H54 (cell line): Measurements from ENCODE around the gene ATE1.
"Not testable (repeated sequence)": the region's sequence is repeated elsewhere in the genome, so short reads cannot be mapped to it uniquely, and the experiment has no call there.

Experiments
- DNase-seq: peaks from one replicate; pipeline ENCODE4 v3.0.0; 2011; ENCODE audit warnings: low spot score, mixed read lengths; ENCODE audit not compliant: insufficient read length
- FAIRE-seq: peaks from 3 replicates; lab custom pipeline; 2011; peaks lifted over from hg19 to GRCh38; lab: Jason Lieb, UNC
- POLR2A ChIP-seq: IDR thresholded peaks from 2 replicates; pipeline ENCODE4 v1.6.1; 2011; ENCODE audit warnings: low read depth, mild to moderate bottlenecking, low read length

Gene ATE1

DNA sequence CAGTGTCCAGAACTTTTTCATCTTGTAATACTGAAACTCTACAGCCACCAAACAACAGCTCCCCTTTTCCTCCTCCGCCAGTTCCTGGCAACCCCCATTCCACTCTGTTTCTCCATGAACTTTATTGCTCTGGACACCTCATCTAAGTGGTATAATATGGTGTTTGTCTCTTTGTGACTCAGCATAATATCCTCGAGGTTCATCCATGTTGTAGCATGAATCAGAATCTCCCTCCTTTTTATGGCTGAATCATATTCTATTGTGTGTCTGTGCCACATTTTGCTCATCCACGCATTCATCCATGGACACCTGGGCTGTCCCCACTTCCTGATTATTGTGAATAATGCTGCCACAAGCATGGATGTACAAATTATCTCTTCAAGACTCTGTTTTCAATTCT is 205.2 kb downstream of the ATE1 start:
- no peak for DNase-seq
- TF ChIP-seq POLR2A, result no peak
- no peak for FAIRE-seq

DNA sequence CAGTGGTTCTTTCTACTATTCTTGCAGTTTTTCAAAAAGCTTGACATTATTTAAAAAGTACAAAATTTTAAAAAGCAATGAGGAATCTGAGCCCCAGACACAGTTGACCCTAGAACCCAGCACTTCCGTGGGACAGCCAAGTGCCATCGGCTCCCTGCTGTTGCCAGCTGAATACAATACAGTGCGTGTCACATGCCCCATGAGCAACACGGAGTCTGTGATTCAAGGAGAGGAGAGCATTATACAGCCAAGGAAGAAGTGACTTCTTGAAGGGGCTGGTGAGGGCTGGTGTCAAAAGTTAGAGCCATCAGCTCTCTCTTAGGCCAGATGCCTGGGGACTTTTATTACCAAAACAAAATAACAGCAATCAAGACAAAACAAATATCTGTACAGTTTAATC is 206.6 kb downstream of the ATE1 start:
- DNase-seq (no peak), FAIRE-seq (no peak)
- TF ChIP-seq POLR2A, result no peak

DNA sequence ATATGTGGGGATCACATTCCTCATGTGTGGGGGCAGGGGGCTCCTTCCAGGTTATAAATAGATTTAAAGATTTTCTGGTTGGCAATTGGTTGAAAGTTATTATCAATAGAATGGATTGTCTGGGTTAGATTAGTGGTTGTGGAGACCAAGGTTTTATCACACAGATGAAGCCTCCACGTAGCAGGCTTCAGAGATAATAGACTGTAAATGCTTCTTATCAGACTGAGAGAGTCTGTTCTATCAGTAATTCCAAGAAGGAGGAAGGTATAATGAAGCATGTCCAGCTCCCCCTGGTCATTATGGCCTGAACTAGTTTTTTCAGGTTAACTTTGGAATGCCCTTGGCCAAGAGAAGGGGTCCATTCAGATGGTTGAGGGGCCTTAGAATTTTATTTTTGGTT is 211.9 kb downstream of the ATE1 start:
- no peak for TF ChIP-seq POLR2A
- FAIRE-seq (no peak), DNase-seq (no peak)

DNA sequence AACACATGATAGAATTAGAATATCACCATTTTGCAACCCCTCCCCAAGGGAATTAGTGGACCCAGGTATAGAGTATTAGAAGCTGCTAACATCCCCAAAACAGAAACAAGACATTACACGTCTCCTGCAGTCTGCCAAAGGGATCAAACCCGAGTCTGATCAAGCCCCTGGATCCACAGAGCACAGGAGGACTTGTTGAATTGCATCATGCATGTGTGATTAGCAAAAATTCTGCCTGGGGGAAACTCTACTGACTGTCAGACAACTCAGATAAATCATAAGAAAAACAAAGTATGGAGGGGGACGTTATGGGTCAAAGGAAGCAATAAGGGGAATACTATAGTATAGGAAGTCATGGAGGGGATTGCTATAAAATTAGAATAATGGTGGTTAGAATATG is 212.8 kb downstream of the ATE1 start:
- no peak for TF ChIP-seq POLR2A
- DNase-seq (no peak), FAIRE-seq (no peak)

DNA sequence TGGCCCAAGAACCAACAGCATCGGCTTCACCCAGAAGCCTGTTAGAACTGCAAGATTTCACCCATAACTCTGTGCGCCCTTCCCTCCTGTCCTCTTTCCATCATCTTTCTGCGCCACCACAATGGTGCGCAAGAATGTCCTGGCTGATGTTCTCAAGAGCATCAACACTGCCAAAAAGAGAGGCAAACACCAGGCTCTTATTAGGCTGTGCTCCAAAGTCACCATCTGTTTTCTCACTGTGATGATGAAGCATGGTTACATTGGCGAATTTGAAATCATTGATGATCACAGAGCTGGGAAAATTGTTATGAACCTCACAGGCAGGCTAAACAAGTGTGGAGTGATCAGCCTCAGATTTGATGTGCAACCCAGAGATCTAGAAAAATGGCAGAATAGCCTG is 214.3 kb downstream of the ATE1 start:
- DNase-seq (no peak), FAIRE-seq (no peak)
- TF ChIP-seq POLR2A, result no peak

DNA sequence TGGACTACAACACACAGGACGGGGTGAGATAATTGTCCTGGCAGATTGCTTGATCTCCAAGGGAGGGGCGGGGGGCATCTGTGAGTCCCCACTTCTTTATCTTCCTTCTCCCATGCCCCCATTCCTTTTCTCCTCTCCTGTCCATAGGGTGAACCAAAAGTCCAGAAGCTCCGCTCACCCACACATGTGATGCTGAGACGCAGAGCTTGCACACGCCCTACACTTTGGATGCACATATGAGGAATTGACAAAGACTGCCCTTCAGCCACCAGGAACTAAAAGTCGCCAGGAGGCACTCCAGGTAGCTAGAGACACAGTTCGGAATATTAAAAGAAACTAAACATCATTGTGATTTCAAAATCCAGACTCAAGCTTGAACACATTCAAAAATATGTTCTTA is 216.9 kb downstream of the ATE1 start:
- FAIRE-seq, result no peak
- DNase-seq, result no peak

DNA sequence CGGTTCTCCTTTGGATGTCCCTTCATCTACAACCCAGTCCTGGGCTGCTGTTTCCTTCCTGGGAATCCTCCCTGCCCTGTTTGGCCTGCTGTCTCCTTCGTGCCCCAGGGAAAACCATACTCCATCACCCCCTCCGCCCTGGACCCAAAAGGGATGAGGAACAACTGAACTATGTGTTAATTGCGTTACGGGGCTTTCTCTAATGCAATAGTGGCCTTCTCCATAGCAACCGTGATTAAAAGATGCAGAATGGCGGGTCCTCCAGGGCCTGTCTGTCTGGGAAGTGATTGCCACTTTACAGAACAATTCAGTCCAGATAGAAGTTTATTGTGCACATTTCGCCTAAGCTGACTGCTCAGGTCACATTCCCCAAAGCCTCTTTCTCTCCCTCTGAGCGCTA is 217.6 kb downstream of the ATE1 start:
- no peak for TF ChIP-seq POLR2A
- no peak for FAIRE-seq
- DNase-seq, result no peak

More for the DNA sequence above, 216.9 kb downstream of the ATE1 start:
- no peak for TF ChIP-seq POLR2A

DNA sequence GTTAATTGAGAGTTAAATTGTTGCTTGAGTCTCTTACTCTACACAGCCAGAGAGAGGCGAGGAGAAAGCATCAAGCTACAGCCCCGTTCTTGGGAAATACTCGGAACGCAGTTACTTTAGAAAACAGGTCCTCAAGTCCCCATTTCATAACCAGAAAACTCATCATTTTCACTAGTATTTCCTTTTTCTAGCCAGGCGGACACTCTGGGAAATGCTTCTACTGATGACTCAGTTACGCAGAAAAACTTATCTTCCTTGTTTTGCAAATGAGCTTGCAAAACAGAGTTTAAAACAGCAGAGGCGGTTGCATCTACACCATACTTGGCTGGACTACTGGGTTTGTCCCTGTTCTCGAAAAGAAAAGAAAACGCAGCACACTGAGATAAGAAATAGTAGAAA is 218.2 kb downstream of the ATE1 start:
- DNase-seq, result no peak

DNA sequence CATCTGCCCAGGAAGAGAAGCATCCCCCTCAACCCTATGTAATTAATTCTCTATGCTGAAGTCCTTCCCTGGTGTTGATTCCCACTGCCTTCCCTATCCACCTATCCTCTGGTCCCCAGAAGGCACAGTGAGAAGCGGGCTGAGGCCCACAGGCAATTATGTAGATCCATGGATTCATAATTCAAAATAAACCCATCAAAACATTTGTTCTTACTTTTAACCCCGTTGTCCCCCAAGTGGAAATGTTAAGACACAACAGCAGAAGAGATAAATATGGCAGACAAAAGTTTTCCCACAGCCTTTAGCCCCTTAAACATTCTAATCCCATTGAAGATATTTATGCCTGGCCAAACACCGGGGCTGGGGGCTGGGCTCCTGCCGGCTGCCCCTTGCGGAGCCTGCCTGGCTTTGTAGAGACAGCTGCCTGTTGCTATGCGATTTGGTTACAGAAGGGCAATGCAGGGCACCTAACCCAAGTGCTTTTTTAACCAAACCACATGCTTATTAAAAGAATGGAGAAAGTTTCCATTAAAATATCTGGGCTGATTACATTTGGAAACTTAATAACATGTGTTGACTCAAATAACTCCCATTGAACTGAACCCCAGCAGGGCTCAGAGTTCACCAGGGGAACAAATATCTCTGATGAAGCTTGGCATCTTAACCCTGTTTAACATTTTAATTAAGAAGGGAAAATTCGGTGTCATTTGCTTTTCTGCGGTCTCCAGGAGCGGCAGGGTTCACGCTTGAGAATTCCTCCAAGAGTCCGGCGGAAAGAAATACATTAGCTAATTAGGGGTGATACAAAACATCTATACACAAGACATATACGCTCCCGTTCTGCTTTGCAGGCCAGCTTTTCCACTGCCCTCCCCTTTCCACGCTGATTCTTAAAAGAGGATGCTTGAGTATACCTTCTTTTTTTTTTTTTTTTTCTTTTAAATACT is 218.8 kb downstream of the ATE1 start:
- DNase-seq, result no peak
- no peak for FAIRE-seq
- no peak for TF ChIP-seq POLR2A

More for the DNA sequence above, 218.2 kb downstream of the ATE1 start:
- no peak for TF ChIP-seq POLR2A
- no peak for FAIRE-seq

DNA sequence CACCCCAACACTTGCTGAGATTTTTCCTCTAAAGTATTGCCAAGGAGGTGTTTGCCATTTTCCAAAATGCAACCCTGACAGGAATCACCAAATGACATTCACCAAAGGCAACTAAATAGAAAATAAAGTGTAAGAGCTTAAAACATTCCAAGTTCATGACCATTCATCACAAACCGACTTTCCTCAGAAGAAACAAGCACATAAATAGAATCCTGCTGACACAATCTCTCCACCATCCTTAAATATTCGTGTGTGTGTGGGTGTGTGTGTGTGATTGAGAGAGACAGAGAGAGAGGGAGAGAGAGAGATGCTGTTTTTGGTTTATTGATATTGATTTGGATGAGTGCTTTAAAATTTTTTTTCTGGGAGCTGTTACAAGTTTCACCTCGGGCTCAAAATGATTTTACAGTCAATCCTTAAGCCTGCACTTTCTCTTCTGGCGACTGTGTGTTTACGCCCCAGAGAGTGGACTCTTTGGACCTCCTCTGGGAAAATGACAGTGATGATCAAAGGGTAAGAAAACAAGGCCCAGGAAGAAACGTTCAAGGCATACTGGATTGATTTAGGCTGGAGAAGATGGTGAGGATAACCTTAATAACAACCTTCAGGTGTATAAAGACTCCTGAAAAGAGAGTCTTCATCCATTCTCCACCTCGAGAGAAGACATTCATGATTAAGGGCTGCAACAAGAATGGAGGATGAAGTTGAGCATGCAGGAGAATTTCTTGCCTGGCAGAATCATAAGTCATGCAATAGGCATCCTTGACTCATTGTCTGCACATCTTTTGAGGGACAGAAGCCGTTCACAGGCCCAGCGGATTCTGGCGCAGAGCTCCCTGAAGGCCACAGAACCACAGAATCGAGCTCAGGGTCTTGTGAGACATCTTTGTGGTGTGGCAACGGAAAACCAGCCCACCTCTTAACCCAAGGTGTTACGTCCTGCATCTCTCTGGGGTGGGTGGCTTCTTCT is 225.2 kb downstream of the ATE1 start:
- DNase-seq, result peak; percentile 44
- no peak for TF ChIP-seq POLR2A
- FAIRE-seq, result peak; percentile 85

DNA sequence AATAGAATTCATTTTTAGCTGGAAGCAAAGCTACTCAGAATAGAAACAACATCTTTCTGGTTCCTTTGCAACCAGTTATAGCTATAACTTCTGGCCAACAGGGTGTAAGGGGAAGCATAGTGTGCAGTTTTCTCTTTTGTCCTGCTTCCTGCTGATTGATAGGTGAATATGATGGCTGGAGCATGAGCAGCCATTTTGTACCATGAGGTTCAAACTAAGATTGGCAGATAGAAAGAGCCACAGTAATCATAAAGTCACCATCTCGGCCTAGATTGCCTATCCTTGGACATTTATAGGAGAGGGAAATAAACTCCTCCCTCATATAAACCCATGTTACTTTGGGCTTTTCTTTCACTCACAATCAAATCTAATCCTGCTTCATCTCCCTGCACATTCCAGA is 227.4 kb downstream of the ATE1 start:
- DNase-seq (no peak), FAIRE-seq (no peak)
- no peak for TF ChIP-seq POLR2A

DNA sequence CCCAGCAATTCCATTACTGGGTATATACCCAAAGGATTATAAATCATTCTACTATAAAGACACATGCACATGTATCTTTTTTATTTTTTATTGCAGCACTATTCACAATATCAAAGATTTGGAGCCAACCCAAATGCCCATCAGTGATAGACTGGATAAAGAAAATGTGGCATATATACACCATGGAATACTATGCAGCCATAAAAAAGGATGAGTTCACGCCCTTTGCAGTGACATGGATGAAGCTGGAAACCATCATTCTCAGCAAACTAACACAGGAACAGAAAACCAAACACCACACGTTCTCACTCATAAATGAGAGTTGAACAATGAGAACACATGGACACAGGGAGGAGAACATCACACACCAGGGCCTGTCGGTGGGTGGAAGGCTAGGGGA is 228.1 kb downstream of the ATE1 start:
- not testable (repeated sequence) for FAIRE-seq, DNase-seq

DNA sequence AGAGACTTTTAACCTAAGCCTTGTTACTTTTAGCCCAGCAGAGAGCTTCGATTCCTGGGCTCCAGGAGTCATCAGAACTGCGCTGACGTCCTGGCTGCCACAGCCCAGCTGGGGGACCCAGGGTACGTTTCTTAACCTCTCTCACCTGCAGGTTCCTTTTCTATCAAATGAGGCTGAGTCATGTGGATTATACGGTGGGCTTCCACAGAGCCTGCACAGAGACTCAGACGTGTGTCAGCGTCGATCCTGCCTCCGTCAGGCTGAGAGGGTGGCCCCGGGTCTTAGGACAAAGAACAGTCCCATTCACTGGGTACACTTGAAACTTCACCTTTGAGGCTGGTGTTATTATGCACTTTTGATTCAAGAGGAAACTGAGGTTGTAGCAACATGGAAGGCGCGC is 228.9 kb downstream of the ATE1 start:
- TF ChIP-seq POLR2A, result no peak
- DNase-seq (no peak), FAIRE-seq (no peak)

DNA sequence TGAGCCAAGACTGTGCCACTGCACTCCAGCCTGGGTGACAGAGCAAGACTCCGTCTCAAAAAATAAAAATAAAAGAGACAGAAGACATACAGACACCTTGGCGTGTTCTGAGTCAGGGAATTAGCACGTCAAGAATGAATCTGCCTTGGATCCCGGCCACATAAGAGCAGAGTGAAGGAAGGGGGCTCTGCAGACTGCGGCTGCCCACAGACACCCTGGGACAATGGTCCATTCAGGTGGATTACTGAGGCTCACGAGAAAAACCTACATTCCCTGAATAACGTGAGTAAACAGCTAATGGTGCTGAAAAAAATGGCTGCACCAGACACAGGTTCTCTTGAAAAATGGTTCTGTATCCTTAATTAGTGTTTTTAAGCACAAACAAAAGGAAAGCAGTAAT is 229.5 kb downstream of the ATE1 start:
- no peak for TF ChIP-seq POLR2A
- FAIRE-seq, result no peak

More for the DNA sequence above, 229.5 kb downstream of the ATE1 start:
- no peak for DNase-seq
